ENCODE results near the gene TCEANC2. TPM values are rescaled to one million over a fixed set of nuclear protein-coding genes. Genes with fewer than 3 reads are reported as not detected.
A peak's percentile ranks its signal among the peaks of the same experiment; 100 is the strongest.

TCEANC2 gene
- total RNA-seq, 2 donors from 2014 or later = 3.3 to 5.6 TPM

DNA sequence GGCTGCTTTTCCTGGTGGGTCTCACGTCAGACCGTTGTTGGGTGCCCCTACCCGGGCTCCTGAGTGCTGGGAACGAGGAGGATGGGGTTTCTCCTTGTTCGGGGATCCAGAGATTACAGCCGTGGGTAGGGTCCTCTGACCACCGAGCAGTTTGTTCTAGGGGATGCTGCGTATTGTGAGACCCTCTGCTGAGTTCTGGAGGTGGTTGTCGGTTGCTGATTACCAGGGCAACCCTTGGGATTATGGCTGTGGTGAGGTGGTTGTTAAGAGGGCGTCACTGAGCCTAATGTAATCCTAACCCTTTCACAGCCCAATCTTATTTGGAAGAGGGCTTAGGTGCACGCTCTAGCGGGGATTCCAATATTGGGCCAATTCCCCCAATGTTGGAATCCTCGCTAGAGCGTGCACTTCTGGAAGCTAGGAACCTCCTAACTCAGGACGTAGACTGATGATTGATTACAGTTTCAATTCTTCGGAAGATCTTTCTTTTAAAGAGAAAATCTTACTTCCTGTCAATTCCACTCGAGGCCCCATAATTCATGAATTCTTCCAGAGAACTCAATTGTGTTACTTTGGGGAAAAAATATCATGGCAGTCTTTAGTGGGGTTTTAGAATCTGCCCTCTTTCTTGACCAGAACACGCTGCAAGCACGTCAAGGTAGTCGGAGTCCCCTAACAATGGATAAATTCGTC is 483 bp downstream of the TCEANC2 start:
- no peak for TF ChIP-seq CTCF (IDR thresholded peaks at IDR 0.05)
- Histone ChIP-seq H3K36me3 (no peaks in the 10 kb centered on the region), H3K27ac (peak overlapping the region; percentile 92 to 93), H3K4me1 (peaks cover 0 to 42% of the 10 kb centered on the region in 2 donors), H3K4me3 (peak overlapping the region; percentile 85 to 90), H3K27me3 (no peaks in the 10 kb centered on the region), H3K9me3 (no peaks in the 10 kb centered on the region)
- DNase-seq (ENCODE audit: low spot score) = no peak

DNA sequence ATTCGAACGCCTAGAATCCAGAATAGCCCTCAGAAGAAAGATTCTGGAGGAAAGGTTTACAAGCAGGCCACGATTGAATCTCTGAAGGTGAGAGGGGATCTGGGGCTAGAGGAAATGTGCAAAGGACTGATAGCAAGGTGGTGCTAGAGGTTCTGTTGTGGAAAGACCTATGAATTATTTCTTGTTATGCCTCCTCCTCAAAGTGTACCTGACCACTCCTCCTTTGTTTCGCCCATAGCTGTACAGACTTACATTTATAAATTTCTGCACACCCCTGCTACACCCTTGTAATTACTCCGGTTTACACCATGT is 986 bp downstream of the TCEANC2 start:
- DNase-seq (ENCODE audit: low spot score) = no peak
- Histone ChIP-seq H3K4me3 (peak overlapping the region; percentile 85 to 90), H3K9me3 (no peaks in the 10 kb centered on the region), H3K4me1 (peaks cover 0 to 37% of the 10 kb centered on the region in 2 donors), H3K36me3 (no peaks in the 10 kb centered on the region), H3K27me3 (no peaks in the 10 kb centered on the region), H3K27ac (no peak overlapping the region)
- TF ChIP-seq CTCF (IDR thresholded peaks at IDR 0.05) = no peak

DNA sequence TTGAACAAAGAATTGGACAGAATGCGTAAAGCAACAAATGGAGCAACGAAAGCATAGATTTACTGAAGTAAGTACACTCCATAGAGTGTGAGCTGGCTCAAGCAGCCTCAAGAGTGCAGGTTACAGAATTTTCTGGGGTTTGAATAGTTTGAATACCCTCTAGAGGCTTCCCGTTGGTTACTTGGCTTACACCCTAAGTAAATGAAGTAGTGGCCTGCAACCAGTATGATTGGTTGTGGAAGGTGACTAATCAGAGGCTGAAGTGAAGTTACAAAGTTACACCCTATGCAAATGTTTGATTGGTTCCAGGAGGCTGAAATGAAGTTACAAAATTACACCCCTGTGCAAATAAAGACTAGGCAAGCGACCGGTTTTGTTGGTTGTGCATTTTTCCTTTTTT is 10.9 kb downstream of the TCEANC2 start:
- H3K27me3 ChIP-seq = no peaks in the 10 kb centered on the region
- no peak overlapping the region for H3K27ac ChIP-seq
- DNase-seq (ENCODE audit: low spot score) = no peak
- TF ChIP-seq CTCF (IDR thresholded peaks at IDR 0.05) = no peak
- H3K9me3 ChIP-seq = no peaks in the 10 kb centered on the region
- H3K36me3 ChIP-seq = no peaks in the 10 kb centered on the region
- H3K4me3 ChIP-seq = no peak overlapping the region
- no peaks in the 10 kb centered on the region for H3K4me1 ChIP-seq

GRCh38 chr1:54069791-54070170 is 16.4 kb downstream of the TCEANC2 start:
- H3K4me3 ChIP-seq = no peak overlapping the region
- H3K4me1 ChIP-seq = no peaks in the 10 kb centered on the region
- no peak for DNase-seq (ENCODE audit: low spot score)
- H3K27ac ChIP-seq = no peak overlapping the region
- no peak for TF ChIP-seq CTCF (IDR thresholded peaks at IDR 0.05)
- no peaks in the 10 kb centered on the region for H3K9me3 ChIP-seq
- H3K27me3 ChIP-seq = no peaks in the 10 kb centered on the region
- H3K36me3 ChIP-seq = no peaks in the 10 kb centered on the region

DNA sequence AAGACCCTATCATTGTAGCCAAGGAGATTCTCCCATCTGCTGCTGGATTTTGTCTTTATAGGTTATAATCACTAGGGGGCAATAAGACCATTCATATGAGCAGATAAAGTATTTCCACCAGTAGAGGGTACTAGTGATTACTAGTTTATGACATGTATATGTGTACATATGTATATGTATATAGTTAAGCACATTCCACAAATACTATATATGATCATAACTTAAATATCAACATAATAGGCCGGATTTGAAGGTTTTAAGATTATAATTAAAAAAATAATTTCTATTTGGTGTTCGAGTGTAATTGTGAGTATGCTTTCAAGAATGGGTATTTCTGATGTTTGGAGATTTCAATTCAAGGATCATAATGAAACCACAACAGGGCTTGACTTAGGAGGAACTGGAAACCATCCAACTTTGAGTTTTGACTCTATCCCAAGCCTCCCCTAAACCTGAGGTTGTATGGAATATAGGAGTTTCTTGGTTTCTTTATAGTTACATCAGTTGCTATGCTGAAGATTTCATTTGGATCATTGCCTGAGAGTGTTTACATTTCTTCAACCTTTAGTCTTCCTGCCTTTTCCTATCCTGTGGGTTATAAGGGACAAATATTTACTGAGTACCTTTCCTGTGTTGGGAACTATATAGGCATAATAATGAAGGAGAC is 16.9 kb downstream of the TCEANC2 start:
- peak; percentile 58 to 80 for TF ChIP-seq CTCF (IDR thresholded peaks at IDR 0.05)
- Histone ChIP-seq H3K9me3 (no peaks in the 10 kb centered on the region), H3K27ac (no peak overlapping the region), H3K4me3 (no peak overlapping the region), H3K36me3 (no peaks in the 10 kb centered on the region), H3K4me1 (no peaks in the 10 kb centered on the region), H3K27me3 (no peaks in the 10 kb centered on the region)
- no peak for DNase-seq (ENCODE audit: low spot score)

DNA sequence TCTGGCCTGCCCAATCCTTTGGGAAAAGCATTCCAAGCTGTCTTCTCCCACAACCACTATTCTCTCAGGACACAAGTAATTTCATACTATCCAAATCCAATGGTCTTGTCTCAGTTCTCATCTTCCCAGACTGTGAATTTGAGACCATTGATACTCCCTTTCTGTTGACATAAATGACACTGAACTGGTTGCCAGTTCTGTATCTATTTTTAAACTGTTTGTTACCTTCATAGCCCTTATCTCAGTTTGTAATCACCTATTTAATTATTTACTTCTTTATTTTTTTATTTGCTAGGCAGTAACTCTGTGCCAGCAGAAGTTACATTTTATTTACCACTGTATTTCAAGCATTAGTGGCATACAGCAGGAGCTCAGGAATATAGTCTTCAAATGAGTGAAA is 24.0 kb downstream of the TCEANC2 start:
- no peak for TF ChIP-seq CTCF (IDR thresholded peaks at IDR 0.05)
- H3K27me3 ChIP-seq = no peaks in the 10 kb centered on the region
- H3K4me3 ChIP-seq = no peak overlapping the region
- H3K4me1 ChIP-seq = peaks cover 0 to 5% of the 10 kb centered on the region in 2 donors
- DNase-seq (ENCODE audit: low spot score) = no peak
- no peak overlapping the region for H3K27ac ChIP-seq
- H3K36me3 ChIP-seq = no peaks in the 10 kb centered on the region
- H3K9me3 ChIP-seq = no peaks in the 10 kb centered on the region

All from right atrium auricular region (tissue), 2 donors.